GM12878 (cell line): Measurements from ENCODE around the gene MED4. TPM values are rescaled to one million over a fixed set of nuclear protein-coding genes. Genes with fewer than 3 reads are reported as not detected.

Source experiments
- CHD4 ChIP-seq: fragments of 200-600 bp; sonication (generic); IDR thresholded peaks from 2 replicates; pipeline ENCODE4 v1.6.1; 2016; ENCODE audit warnings: mild to moderate bottlenecking
- CREB1 ChIP-seq: IDR thresholded peaks from 2 replicates; pipeline ENCODE4 v1.6.1; 2012; ENCODE audit warnings: low read depth, mild to moderate bottlenecking, inconsistent platforms
- FOXM1 ChIP-seq: IDR thresholded peaks from 2 replicates; pipeline ENCODE4 v1.6.1; 2012; ENCODE audit warnings: low read depth, mild to moderate bottlenecking, inconsistent platforms, low read length, moderate library complexity
- NFYB ChIP-seq: IDR thresholded peaks from 2 replicates; pipeline ENCODE4 v1.6.1; 2011; ENCODE audit warnings: low read depth, mild to moderate bottlenecking, low read length, improper control_type of control experiment, moderate library complexity; ENCODE audit not compliant: insufficient read depth
- USF2 ChIP-seq: IDR thresholded peaks from 2 replicates; pipeline ENCODE4 v1.6.1; 2011; ENCODE audit warnings: low read depth, low read length, improper control_type of control experiment, borderline replicate concordance
- ZNF24 ChIP-seq: fragments of 450-650 bp; IDR thresholded peaks from 2 replicates; pipeline ENCODE4 v1.6.1; 2017; ENCODE audit warnings: antibody characterized with exemption, mild to moderate bottlenecking
- polyA plus RNA-seq, 11 experiments: library from polyadenylated mRNA; depleted of rRNA in 4 of 11; unstranded in 6 of 11; stranded (reverse) in 5 of 11; fragments of >200 nt; fragmentation: Nextera tagmentation in 4 of 11; fragmentation: Illumina TruSeq in 1 of 11; extraction: Ambion mirVana in 4 of 11; extraction: Trizol in 1 of 11; gene quantifications; 1 replicate in 1 of 11; 2 replicates in 10 of 11; pipeline versions ENCODE4 v1.2.1 to v1.2.3, GENCODE V29; 2011 to 2016; ENCODE audit warnings: inconsistent platforms in 2 of 11, missing spikeins in 2 of 11, low read depth in 1 of 11
- total RNA-seq, 4 experiments: library from RNA; depleted of rRNA in 3 of 4; stranded (reverse); fragments of >200 nt in 3 of 4; fragmentation: Illumina TruSeq in 1 of 4; extraction: Trizol in 1 of 4; gene quantifications; 2 replicates each; pipeline versions ENCODE4 v1.2.1 to v1.2.3, GENCODE V29; 2013 to 2021
- TF ChIP-seq, protein P1 (sequence below): IDR thresholded peaks from 2 replicates; pipeline ENCODE4 v1.6.1; 2012; ENCODE audit warnings: mild to moderate bottlenecking, low read depth, low read length

Gene MED4
- total and polyA plus RNA-seq, 10 of the 15 experiments (the other 5 are each of a cell fraction or from before 2014, with no cell fraction given), result 31.5 to 117 (median 87.4) TPM

DNA sequence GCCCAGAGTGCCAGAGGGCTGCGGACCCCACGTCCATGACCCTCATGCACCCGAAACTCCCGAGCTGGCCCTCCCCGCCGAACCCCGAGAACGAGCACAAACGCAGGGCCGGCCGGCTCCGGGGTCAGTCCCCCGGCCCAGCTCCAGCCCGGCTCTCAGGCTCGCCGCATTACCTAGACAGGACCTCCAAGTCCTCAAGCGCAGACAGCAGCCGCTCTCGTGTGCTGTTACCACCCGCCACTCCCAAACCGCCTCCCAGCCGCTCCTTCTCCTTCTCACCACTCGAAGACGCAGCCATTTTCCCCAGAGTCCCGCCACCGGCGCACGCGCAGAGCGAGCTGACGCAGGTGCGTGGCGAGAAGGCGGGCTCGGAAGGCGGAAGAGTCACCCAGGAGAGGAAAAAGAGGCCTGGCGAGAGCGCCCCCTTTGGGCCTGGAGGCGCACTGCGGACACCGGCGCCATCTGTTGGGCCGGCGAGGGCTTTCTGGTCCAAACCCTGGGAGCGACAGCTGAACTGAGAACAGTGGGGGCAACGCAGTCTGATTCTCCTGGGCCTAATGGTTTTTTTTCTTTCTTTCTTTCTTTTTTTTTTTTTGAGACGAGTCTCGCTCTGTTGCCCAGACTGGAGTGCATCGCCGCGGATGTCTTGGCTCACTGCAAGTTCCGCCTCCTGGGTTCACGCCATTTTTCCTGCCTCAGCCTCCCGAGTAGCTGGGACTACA, at the start of gene MED4 (continued):
- TF ChIP-seq ZNF24, result no peak
- TF ChIP-seq NFYB, result no peak
- 0 out of 2 replicates have a peak, but pooled peaks have one; percentile 46 for TF ChIP-seq FOXM1
- TF ChIP-seq CHD4, result no peak
- TF ChIP-seq USF2, result no peak
- TF ChIP-seq, protein P1, sequence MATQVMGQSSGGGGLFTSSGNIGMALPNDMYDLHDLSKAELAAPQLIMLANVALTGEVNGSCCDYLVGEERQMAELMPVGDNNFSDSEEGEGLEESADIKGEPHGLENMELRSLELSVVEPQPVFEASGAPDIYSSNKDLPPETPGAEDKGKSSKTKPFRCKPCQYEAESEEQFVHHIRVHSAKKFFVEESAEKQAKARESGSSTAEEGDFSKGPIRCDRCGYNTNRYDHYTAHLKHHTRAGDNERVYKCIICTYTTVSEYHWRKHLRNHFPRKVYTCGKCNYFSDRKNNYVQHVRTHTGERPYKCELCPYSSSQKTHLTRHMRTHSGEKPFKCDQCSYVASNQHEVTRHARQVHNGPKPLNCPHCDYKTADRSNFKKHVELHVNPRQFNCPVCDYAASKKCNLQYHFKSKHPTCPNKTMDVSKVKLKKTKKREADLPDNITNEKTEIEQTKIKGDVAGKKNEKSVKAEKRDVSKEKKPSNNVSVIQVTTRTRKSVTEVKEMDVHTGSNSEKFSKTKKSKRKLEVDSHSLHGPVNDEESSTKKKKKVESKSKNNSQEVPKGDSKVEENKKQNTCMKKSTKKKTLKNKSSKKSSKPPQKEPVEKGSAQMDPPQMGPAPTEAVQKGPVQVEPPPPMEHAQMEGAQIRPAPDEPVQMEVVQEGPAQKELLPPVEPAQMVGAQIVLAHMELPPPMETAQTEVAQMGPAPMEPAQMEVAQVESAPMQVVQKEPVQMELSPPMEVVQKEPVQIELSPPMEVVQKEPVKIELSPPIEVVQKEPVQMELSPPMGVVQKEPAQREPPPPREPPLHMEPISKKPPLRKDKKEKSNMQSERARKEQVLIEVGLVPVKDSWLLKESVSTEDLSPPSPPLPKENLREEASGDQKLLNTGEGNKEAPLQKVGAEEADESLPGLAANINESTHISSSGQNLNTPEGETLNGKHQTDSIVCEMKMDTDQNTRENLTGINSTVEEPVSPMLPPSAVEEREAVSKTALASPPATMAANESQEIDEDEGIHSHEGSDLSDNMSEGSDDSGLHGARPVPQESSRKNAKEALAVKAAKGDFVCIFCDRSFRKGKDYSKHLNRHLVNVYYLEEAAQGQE, result peak; percentile 41
- TF ChIP-seq CREB1, result peak; percentile 86
